Measurements from ENCODE around the gene ANXA2R. TPM values are rescaled to one million over a fixed set of nuclear protein-coding genes. Genes with fewer than 3 reads are reported as not detected.

Gene ANXA2R
- total RNA-seq, 1 experiment from 2014 or later = 0.98 TPM

GRCh38 chr5:42990892-42991291 is 49.2 kb downstream of the ANXA2R start:
- Mint-ChIP-seq H3K27ac (ENCODE audit: low read depth, unreplicated experiment) (no peak overlapping the region), H3K9me3 (ENCODE audit: unreplicated experiment) (no peaks in the 10 kb centered on the region), H3K4me3 (ENCODE audit: unreplicated experiment) (no peak overlapping the region), H3K4me1 (ENCODE audit: insufficient read depth, unreplicated experiment) (peaks cover 9% of the 10 kb centered on the region), H3K27me3 (ENCODE audit: insufficient read depth, unreplicated experiment) (no peaks in the 10 kb centered on the region), H3K36me3 (ENCODE audit: insufficient read depth, unreplicated experiment) (no peaks in the 10 kb centered on the region)
- intact Hi-C loops (cut with micrococcal nuclease) = no loop called here
- TF ChIP-seq, protein P1, sequence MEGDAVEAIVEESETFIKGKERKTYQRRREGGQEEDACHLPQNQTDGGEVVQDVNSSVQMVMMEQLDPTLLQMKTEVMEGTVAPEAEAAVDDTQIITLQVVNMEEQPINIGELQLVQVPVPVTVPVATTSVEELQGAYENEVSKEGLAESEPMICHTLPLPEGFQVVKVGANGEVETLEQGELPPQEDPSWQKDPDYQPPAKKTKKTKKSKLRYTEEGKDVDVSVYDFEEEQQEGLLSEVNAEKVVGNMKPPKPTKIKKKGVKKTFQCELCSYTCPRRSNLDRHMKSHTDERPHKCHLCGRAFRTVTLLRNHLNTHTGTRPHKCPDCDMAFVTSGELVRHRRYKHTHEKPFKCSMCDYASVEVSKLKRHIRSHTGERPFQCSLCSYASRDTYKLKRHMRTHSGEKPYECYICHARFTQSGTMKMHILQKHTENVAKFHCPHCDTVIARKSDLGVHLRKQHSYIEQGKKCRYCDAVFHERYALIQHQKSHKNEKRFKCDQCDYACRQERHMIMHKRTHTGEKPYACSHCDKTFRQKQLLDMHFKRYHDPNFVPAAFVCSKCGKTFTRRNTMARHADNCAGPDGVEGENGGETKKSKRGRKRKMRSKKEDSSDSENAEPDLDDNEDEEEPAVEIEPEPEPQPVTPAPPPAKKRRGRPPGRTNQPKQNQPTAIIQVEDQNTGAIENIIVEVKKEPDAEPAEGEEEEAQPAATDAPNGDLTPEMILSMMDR (IDR thresholded peaks at IDR 0.05; ENCODE audit: unreplicated experiment) = no peak
- no TSS peak for BruUV-seq (replicated peaks)
- ChIA-PET POLR2A (interaction anchor here (0.6 kb wide), 1 partner anchor 29 kb away, joined by 3 read pairs; no protein-coding TSS in a partner anchor), CTCF (no interaction called here)
- DNase-seq (ENCODE audit: unreplicated experiment) = no peak

Other genes with a start within 250 kb of the ANXA2R start
- gene SELENOP, start 228.4 kb downstream of the ANXA2R start, total RNA-seq (2022) = 5.8 and 8.3 TPM in 2 replicates
- 41.3 and 42.4 TPM in 2 replicates for gene ZNF131, start 80.6 kb upstream of the ANXA2R start, total RNA-seq (2022)
- not detected in 2 replicates for gene NIM1K, start 151.9 kb upstream of the ANXA2R start, total RNA-seq (2022)